Measurements from ENCODE around the gene KY.

DNA sequence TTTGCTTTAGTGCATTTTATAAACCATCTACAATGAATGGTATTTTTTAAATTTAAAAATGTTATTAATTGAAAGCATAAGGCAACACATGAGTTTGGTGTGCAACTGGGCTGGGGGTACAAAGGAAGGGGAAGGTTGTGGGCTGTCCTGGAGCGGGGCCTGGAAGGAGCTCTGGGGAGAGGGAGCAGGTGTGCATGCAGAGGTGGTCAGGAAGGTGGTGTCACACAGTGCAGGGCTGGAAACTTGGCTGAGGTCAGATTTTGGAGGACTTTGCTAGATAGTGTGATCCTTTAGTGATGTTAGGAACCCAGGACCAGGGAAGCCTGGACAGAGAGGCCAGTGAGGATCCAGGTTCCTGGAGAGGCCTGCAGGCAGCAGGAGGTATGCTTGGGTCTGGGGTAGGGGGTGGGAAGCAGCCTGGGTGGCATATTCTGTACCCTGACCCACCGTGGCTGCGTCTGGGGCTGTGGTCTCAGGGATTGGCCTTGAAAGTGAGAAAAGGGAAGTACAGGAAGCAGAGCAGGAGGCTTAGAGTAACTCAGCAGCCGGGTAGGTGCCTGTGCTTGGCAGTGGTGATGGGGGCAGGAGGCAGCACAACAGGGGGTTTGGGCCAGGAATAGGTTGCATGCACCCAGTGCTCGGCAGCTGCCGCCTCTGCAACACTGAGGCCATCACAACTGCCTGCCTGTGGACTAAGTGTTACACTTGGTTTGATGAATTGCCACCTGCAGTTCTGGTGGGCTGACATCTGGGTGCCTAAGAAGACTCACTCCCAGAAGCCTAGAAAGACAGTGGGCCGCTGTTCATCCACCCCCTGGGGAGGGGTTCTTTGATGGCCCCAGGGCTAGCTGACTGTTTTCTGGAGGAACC is 33.0 kb downstream of the KY start:
- TF ChIP-seq POLR2A (IDR thresholded peaks at IDR 0.05): no peak
- TF ChIP-seq, protein P1, sequence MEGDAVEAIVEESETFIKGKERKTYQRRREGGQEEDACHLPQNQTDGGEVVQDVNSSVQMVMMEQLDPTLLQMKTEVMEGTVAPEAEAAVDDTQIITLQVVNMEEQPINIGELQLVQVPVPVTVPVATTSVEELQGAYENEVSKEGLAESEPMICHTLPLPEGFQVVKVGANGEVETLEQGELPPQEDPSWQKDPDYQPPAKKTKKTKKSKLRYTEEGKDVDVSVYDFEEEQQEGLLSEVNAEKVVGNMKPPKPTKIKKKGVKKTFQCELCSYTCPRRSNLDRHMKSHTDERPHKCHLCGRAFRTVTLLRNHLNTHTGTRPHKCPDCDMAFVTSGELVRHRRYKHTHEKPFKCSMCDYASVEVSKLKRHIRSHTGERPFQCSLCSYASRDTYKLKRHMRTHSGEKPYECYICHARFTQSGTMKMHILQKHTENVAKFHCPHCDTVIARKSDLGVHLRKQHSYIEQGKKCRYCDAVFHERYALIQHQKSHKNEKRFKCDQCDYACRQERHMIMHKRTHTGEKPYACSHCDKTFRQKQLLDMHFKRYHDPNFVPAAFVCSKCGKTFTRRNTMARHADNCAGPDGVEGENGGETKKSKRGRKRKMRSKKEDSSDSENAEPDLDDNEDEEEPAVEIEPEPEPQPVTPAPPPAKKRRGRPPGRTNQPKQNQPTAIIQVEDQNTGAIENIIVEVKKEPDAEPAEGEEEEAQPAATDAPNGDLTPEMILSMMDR (IDR thresholded peaks at IDR 0.05): no peak
